Measurements from ENCODE around the gene ENTPD7.

DNA sequence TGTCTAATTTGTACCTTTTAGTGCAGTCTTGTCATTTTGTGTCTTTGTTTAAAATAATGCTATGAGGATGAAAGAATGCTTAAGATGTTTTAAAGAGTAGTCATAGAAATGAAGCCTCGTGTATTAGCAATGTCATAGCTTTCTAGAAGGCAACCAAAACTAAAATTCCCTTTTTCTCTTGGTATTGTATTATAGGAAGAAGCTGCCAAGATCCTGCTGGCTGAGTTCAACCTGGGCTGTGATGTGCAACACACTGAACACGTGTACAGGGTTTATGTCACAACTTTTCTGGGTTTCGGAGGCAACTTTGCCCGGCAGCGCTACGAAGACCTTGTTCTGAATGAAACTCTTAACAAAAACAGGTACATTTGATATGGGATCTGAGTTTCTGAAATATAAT, 36.5 kb downstream of the ENTPD7 start:
- TF ChIP-seq, protein P1, sequence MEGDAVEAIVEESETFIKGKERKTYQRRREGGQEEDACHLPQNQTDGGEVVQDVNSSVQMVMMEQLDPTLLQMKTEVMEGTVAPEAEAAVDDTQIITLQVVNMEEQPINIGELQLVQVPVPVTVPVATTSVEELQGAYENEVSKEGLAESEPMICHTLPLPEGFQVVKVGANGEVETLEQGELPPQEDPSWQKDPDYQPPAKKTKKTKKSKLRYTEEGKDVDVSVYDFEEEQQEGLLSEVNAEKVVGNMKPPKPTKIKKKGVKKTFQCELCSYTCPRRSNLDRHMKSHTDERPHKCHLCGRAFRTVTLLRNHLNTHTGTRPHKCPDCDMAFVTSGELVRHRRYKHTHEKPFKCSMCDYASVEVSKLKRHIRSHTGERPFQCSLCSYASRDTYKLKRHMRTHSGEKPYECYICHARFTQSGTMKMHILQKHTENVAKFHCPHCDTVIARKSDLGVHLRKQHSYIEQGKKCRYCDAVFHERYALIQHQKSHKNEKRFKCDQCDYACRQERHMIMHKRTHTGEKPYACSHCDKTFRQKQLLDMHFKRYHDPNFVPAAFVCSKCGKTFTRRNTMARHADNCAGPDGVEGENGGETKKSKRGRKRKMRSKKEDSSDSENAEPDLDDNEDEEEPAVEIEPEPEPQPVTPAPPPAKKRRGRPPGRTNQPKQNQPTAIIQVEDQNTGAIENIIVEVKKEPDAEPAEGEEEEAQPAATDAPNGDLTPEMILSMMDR (IDR thresholded peaks at IDR 0.05) = no peak
- TF ChIP-seq POLR2A (IDR thresholded peaks at IDR 0.05) (no peak), POLR2AphosphoS5 (IDR thresholded peaks at IDR 0.05) (no peak), EP300 (IDR thresholded peaks at IDR 0.05) (no peak)

Measured in upper lobe of left lung (tissue), 4 donors.